RPMI7951 (cell line): ENCODE results near the gene ZNF594. TPM values are rescaled to one million over a fixed set of nuclear protein-coding genes. Genes with fewer than 3 reads are reported as not detected.
"Not testable (repeated sequence)": the region's sequence is repeated elsewhere in the genome, so short reads cannot be mapped to it uniquely, and the experiment has no call there.

ENCODE experiments used
- DNase-seq: peaks from one replicate; pipeline ENCODE4 v3.0.0-alpha.2; 2012; ENCODE audit warnings: low read depth
- total RNA-seq: library from RNA; depleted of rRNA; stranded (reverse); fragments of >200 nt; shearing (Covaris generic); gene quantifications from 2 replicates; pipeline ENCODE4 v1.2.3, GENCODE V29; 2014

The ZNF594 gene
- total RNA-seq, 1 experiment from 2014 or later: 4.4 TPM

DNA sequence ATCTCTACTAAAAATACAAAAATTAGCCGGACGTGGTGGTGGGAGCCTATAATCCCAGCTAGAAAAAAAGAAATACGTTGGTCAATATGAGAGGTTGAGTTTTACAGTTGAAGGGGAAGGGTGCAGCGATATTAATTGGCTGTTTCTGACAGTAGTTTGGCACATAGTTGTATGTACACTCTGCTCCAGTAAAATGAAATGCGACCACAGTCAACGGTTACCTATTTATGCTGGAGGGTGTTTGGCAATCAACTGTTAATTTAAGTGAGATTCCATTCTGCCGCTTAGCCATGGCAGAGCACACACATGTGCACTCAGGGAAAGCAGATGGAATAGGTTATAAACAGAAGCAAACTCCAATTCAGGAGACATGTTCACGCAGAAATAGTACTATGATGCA lies 9.3 kb upstream of the ZNF594 start:
- DNase-seq: no peak

DNA sequence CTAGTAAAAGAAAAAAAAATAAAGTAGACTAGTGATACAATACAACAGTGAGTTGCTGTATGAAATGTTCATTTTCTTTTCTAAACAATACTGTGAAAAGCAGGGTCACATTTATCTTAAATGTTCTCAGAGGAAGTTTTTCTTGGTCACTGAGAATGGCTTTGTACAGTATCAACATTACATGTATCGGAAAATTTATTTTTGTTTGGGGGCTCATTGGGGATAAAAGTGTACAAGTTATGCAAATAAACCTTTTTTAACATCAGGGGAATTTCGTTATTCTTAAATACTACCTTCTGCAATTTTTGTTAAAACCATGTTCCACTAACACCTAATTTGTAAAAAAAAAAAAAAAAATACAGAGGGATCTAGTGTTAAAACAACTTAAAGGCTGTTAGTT lies 8.7 kb upstream of the ZNF594 start:
- no peak for DNase-seq

DNA sequence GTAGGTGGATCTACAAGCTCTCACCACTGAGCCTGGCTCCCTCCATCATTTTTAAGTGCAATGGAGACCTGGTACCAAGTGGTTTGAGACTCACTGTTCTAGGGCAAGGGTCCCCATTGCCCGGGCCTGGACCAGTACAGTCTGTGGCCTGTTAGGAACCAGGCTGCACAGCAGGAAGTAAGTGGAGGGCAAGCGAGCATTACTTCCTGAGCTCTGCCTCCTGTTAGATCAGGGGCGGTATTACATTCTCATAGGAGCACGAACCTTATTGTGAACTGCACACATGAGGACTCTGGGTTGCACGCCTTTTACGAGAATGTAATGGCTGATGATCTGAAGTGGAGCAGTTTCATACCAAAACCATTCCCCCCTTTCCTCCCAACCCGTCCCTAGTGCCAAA lies 6.8 kb upstream of the ZNF594 start:
- DNase-seq: no peak

DNA sequence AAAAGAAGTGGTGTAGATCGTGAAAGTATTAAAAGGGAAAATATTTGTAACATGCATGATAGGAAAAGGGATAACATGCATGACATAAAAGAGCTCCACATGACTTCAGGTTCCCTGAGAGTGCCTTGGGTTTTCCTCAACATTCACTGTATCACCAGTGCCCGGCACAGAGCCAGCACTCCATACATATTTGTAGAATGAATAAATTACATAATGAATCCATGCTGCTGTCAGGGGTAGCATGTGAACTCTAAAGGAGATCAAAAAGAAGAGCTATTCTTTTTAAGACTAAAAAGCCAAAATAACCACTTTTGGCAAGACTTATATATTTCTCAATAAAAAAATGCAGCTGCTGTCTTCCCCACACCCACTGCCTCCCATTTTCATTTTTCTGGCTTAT lies 2.7 kb upstream of the ZNF594 start:
- DNase-seq: no peak

DNA sequence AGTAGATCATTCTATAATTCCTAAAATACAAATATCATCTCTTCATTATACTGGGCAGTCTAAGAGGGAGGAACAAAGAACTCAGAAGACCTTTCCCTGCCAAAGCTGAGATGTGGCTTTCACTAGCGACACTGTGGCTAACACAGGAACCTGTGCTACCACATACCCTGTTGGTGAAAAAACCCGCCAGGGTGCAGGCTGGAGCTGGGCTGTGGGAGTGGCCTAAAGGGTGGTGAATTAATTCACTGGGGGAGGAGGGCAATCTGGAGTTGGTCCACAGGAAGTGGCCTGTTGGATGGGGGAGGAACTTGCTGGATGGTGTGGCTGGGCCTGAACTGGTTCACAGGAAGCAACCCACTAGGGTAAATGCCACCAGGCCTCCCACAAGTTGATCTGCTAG lies 7.4 kb downstream of the ZNF594 start:
- DNase-seq: no peak

DNA sequence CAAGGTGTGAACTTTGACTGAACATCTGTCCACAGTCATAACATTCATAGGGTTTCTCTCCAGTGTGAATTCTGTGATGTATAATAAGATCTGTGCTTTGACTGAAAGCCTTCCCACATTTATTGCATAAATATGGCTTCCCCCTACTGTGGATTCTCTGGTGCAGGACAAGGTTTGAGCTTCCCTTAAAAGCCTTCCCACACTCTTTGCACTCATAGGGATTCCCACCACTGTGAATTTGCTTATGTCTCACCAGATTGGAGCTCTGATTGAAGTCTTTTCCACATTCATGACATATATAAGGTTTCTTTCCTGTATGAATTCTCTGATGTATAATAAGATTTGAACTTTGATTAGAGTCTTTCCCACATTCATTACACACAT lies 8.3 kb downstream of the ZNF594 start:
- no peak for DNase-seq

DNA sequence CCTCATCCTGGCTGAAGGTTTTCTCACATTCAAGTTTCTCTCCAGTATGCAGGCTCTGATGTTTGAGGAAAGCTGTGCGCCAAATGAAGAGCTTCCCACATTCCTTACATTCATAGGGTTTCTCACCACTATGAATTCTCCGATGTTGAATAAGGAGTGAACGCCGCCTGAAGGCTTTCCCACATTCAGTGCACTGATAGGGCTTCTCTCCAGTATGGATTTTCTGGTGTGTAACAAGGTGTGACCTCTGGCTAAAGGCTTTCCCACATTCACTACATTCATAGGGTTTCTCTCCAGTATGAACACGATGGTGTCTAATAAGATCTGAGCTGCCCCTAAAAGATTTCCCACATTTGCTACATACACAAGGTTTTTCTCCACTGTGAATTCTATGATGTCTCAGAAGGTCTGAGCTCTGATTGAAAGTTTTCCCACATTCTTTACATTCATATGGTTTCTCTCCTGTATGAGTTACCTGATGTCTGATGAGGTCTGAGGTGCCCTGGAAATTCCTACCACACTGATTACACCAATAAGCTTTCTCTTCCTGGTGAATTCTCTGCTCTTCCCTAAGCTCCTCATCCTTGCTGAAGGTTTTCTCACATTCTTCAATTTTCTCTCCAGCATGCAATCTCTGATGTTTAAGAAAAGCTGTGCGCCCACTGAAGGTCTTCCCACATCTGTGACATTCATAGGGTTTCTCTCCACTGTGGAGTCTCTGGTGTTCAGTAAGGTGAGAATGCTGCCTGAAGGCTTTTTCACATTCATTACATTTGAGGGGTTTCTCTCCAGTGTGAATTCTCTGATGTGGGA lies 8.9 kb downstream of the ZNF594 start:
- DNase-seq: no peak

DNA sequence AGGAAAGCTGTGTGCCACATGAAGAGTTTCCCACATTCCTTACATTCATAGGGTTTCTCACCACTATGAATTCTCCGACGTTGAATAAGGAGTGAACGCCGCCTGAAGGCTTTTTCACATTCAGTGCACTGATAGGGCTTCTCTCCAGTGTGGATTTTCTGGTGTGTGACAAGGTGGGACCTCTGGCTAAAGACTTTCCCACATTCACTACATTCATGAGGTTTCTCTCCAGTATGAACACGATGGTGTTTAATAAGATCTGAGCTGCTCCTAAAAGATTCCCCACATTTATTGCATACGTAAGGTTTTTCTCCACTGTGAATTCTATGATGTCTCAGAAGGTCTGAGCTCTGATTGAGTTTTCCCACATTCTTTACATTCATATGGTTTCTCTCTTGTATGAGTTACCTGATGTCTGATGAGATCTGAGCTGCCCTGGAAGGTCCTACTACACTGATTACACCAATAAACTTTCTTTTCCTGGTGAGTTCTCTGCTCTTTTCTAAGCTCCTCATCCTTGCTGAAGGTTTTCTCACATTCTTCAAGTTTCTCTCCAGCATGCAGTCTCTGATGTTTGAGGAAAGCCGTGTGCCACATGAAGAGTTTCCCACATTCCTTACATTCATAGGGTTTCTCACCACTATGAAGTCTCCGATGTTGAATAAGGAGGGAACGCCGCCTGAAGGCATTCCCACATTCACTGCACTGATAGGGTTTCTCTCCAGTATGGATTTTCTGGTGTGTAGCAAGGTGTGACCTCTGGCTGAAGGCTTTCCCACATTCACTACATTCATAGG lies 10.0 kb downstream of the ZNF594 start:
- no peak for DNase-seq

DNA sequence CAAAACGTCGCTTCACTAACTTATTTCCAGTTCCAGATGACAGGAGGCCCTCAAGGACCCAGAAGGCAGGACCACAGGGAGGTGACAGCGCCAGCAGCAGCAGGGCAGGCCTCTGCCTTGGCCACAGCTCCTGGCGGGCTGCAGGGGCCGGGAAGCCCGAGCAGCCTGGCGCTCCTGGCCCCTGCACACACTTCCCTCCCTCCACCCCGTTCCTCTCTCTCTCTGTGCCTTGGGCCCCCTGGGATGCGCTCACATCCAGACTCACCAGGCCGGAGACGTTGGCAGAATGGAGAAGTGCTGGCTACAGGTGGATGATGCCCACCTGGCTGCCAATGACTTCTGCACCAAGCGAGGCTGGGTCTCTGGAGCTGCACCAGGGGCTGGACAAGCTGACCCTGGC lies 12.7 kb downstream of the ZNF594 start:
- no peak for DNase-seq

DNA sequence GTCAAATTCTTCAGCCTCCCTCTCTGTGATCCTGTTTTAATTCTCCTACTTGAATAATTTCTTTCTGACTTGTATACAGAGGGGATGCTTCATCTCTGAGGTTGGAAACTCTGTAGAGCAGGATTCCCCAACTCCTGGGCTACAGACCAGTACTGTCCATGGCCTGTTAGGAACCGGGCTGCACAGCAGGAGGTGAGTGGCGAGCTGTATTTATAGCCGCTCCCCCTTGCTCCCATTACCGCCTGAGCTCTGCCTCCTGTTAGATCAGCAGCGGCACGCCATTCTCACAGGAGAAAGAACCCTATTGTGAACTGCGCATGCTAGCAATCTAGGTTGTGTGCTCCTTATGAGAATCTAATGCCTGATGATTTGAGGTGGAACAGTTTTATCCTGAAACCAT lies 16.6 kb downstream of the ZNF594 start:
- not testable (repeated sequence) for DNase-seq

DNA sequence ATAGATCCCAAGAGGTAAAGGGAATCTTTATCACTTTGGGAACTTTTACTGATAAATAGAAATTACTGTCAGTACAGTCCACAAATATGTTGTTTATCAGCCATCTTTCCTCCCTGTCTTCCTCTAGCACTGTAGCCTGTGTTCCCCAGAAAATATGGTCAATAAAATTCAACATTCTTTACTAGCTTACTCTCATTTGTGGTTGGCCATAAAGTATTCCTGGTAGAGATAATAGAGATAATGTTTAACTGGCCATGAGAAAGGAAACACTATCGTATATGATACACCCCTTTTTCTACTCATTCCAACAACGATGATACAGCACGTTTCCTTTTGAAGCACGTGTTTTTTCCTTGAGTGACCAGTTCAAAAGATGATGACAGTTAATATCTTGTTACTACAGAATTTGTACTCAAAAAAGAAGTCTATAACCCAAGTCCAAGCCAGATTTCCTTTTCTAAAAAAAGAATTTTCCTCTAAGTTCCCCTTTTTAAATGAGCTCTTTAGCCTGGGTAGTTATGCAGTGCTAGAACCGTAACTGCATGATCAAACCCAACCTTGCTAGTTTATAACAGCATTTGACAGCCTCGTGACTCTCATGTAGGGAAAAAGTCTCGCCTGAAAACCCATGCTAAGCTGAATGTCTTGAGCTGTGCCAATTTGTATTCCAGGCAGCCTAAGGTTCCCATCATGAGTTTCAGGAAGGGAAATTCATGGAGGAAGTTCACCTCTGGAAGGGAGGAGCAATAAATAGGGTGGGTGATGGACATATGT lies 25.7 kb downstream of the ZNF594 start:
- peak; percentile 58 for DNase-seq

DNA sequence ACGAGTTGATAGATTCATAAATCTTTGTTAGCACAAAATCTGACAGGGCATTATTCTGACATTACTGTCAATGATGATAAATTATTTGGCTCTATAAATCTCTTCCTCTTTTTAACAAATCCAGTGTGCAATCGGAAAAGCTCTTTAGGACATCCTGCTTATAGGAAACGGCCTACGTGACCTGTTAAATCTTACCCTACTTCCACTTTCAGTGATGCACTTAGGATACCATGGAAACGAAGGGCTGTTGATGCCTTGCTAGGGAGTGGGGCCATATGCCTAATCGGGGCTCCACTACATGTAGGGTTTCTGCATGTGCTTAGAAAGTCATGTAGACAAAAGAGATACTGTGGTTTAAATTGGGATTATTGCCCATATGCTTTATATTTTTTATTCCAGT lies 27.2 kb downstream of the ZNF594 start:
- DNase-seq: no peak

DNA sequence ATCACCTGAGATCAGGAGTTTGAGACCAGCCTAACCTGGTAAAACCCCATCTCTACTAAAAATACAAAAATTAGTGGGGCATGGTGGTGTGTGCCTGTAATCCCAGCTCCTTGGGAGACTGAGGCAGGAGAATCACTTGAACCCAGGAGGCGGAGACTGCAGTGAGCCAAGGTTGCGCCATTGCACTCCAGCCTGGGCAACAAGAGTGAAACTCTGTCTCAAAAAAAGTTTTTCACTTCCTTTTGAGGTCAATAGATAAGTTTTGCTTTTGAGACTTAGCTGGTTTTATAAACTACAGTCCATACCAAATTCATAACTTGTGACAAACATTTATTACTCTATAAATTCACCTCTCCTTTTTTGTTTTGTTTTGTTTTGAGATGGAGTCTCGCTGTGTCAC lies 29.9 kb downstream of the ZNF594 start:
- not testable (repeated sequence) for DNase-seq

DNA sequence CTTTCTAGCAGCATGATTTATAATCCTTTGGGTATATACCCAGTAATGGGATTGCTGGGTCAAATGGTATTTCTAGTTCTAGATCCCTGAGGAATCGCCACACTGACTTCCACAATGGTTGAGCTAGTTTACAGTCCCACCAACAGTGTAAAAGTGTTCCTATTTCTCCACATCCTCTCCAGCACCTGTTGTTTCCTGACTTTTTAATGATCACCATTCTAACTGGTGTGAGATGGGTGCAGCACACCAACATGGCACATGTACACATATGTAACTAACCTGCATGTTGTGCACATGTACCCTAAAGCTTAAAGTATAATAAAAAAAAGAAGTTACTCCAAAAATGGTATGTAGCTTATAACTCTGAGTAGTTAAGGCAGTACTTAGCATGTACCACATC lies 31.0 kb downstream of the ZNF594 start:
- not testable (repeated sequence) for DNase-seq

DNA sequence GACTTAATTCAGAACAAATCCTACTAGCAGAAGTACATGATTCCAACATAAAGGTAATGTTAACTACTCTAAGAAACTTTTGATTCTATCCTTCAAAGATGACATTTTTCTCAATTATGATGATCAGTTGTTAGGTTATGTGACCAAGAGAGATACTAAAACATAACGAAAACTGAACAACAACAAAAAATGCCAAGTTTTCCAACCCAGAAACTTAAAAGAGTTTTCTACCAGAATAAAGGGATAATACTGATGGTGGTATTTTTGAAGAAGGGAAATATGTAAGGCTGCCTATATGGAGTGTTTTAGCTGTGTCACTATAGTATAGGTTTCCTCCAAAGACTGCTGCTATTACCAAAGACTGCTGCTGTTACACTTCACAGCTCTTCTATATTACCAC lies 45.5 kb downstream of the ZNF594 start:
- not testable (repeated sequence) for DNase-seq

DNA sequence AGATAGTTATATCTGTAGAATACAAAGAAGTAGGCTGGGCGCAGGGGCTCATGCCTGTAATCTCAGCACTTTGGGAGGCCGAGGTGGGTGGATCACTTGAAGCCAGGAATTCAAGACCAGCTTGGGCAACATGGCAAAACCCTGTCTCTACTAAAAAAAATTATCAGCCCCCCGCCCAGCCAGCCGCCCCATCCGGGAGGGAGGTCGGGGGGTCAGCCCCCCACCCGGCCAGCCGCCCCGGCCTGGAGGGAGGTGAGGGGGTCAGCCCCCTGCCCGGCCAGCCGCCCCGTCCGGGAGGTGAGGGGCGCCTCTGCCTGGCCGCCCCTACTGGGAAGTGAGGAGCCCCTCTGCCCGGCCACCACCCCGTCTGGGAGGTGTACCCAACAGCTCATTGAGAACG lies 48.8 kb downstream of the ZNF594 start:
- not testable (repeated sequence) for DNase-seq

DNA sequence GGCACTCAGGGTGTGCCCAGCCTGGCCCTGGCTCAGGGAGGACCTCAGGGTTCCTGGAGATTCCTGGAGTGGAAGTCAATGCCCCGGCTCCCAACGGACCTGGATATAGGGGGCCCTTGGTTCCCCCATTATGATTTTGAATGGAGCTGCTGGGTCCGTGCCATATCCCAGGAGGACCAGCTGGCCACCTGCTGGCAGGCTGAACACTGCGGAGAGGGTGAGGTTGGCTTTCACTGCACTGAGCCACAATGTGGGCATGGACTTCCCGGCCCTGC lies 52.3 kb downstream of the ZNF594 start:
- DNase-seq: no peak

DNA sequence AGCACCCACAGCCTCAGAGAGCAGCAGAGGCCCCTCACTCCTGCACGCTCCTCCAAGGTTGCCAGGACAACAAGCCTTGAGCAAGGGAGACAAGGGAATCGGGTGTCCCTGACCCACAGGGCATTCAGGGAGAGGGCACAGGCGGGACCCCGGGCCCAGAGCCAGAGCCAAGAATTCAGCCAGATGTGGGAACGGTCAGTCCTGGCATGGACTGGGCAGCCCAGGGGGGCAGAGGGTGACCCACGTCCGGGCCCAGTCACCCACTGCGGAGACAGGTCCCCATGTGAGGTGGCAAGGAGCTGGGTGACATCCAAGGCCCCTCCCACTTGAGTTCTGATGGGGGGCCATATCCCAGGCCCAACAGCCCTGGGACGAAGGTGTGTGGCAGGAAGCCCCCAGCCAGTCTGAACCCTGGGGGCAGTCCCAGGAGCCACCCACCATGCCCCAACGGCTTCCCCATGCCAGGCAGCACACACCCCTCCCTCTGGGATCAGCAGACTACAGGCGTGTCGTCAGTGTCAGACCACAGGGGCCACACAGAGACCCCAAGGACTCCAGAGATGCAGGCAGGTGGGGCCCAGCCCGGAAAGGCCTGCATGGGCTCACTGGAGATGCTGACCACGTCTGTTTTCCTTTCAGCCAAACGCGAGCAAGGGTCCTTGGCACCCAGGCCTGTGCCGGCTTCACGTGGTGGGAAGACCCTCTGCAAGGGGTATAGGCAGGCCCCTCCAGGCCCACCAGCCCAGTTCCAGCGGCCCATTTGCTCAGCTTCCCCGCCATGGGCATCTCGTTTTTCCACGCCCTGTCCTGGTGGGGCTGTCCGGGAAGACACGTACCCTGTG lies 52.8 kb downstream of the ZNF594 start:
- DNase-seq: no peak

DNA sequence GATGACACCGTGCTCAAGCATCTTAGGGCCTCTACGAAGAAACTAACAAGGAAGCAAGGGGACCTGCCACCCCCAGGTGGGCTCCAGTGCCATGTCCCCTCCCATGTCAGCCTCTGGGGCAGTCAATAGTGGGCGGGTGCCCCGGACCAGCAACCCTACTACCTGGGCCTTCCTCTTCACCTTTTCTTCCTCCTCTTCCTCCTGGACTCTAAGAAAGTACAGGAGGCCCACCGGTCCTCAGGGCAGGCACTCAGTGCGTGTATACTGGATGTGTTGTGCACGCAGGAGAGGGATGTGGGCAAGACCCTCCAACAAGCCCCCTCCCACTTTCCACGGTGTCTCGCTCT lies 53.5 kb downstream of the ZNF594 start:
- DNase-seq: not testable (repeated sequence)

DNA sequence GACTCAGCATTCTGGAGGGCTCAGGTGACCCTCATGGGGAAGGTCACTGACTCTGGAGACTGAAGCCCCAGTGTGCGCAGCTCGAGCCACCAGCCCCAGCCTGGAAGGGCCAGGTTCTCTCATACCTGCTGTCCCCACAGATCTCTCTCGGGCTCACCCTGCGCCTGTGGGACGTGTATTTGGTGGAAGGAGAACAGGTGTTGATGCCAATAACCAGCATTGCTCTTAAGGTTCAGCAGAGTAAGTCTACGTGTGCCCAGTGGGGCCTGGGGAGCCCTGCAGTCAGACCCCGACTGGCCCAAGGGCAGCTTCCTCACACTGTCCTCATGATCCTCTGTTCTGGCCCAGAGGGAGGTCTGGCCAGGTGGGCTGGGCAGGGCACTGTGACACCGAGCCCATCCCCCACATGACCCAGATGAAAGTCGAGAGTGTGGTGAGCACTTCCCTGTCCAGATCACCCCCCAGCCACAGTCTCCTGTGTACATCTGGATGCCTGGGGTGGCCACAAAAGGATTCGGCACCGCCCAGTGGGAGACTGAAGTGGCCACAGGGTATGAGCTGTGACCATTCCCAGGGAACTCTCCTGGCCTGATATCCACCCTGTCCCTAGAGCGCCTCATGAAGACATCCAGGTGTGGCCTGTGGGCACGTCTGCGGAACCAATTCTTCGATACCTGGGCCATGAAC lies 54.0 kb downstream of the ZNF594 start:
- DNase-seq: not testable (repeated sequence)
